ENCODE results near the gene LMO7. TPM values are rescaled to one million over a fixed set of nuclear protein-coding genes. Genes with fewer than 3 reads are reported as not detected.
A peak's percentile ranks its signal among the peaks of the same experiment; 100 is the strongest.

Gene LMO7
- 132 TPM for total RNA-seq

GRCh38 chr13:75635828-75636435, at the start of gene LMO7:
Gene LMO7 (plus strand): TSS chr13:75636330. CDS start chr13:75636658, 328 bp downstream.
- DNase-seq, result peak; percentile 27

GRCh38 chr13:75587679-75588078, 48.5 kb upstream of the LMO7 start:
- no peak for DNase-seq

- DNase-seq, result no peak
Observed at GRCh38 chr13:75596657-75597182, 39.4 kb upstream of the LMO7 start.

GRCh38 chr13:75600371-75600770, 35.8 kb upstream of the LMO7 start:
- no peak for DNase-seq

GRCh38 chr13:75603038-75603437, 33.1 kb upstream of the LMO7 start:
- DNase-seq, result no peak

GRCh38 chr13:75607447-75607846, 28.7 kb upstream of the LMO7 start:
- no peak for DNase-seq

- DNase-seq, result no peak
Observed at GRCh38 chr13:75610466-75610865, 25.7 kb upstream of the LMO7 start.

GRCh38 chr13:75612354-75612753, 23.8 kb upstream of the LMO7 start:
- DNase-seq, result no peak

- DNase-seq, result no peak
Observed at GRCh38 chr13:75617230-75617629, 18.9 kb upstream of the LMO7 start.

- no peak for DNase-seq
Observed at GRCh38 chr13:75618308-75618707, 17.8 kb upstream of the LMO7 start.

GRCh38 chr13:75620020-75620419, 16.1 kb upstream of the LMO7 start:
- no peak for DNase-seq

- DNase-seq, result no peak
Observed at GRCh38 chr13:75621147-75621546, 15.0 kb upstream of the LMO7 start.

- DNase-seq, result no peak
Observed at GRCh38 chr13:75628801-75629200, 7.3 kb upstream of the LMO7 start.

GRCh38 chr13:75633285-75633684, 2.8 kb upstream of the LMO7 start:
- no peak for DNase-seq

- no peak for DNase-seq
Observed at GRCh38 chr13:75635101-75635827, 866 bp upstream of the LMO7 start.

GRCh38 chr13:75636436-75637180, 478 bp downstream of the LMO7 start:
- DNase-seq, result peak; percentile 27

GRCh38 chr13:75637181-75637750, 1.1 kb downstream of the LMO7 start:
- DNase-seq, result no peak

- no peak for DNase-seq
Observed at GRCh38 chr13:75639454-75639853, 3.3 kb downstream of the LMO7 start.

- no peak for DNase-seq
Observed at GRCh38 chr13:75641026-75641425, 4.9 kb downstream of the LMO7 start.

GRCh38 chr13:75643182-75643581, 7.1 kb downstream of the LMO7 start:
- no peak for DNase-seq

- no peak for DNase-seq
Observed at GRCh38 chr13:75643693-75644092, 7.6 kb downstream of the LMO7 start.

- no peak for DNase-seq
Observed at GRCh38 chr13:75645141-75645540, 9.0 kb downstream of the LMO7 start.
